Measurements from ENCODE around the gene PRDM16. TPM values are rescaled to one million over a fixed set of nuclear protein-coding genes. Genes with fewer than 3 reads are reported as not detected.

Gene PRDM16
- total RNA-seq, 4 donors from 2014 or later = 5.9 to 41.7 (median 11.2) TPM

GRCh38 chr1:3029481-3029961 is 39.5 kb upstream of the PRDM16 start:
- H3K36me3 ChIP-seq = no peaks in the 10 kb centered on the region
- no peaks in the 10 kb centered on the region for H3K9me3 ChIP-seq
- H3K4me1 ChIP-seq = peaks cover 0 to 10% (median 0%) of the 10 kb centered on the region in 4 donors
- no peak for TF ChIP-seq POLR2A (IDR thresholded peaks at IDR 0.05)
- no peak for TF ChIP-seq CTCF (IDR thresholded peaks at IDR 0.05)
- TF ChIP-seq EP300 (IDR thresholded peaks at IDR 0.05) = no peak
- no peak for DNase-seq (ENCODE audit: low spot score in 2 of 2)
- 82 to 84% methylated on average over 6 to 10 of the region's 11 CpGs for WGBS, 2 donors
- no peak overlapping the region for H3K27ac ChIP-seq
- no peak overlapping the region for H3K4me3 ChIP-seq
- peaks cover 0 to 38% of the 10 kb centered on the region in 2 donors for H3K27me3 ChIP-seq

- H3K4me1 ChIP-seq = peaks cover 0 to 10% (median 0%) of the 10 kb centered on the region in 4 donors
- TF ChIP-seq CTCF (IDR thresholded peaks at IDR 0.05) (no peak), EP300 (IDR thresholded peaks at IDR 0.05) (no peak), POLR2A (IDR thresholded peaks at IDR 0.05) (no peak)
Measured at GRCh38 chr1:3029991-3030662, 38.9 kb upstream of the PRDM16 start.

GRCh38 chr1:3030663-3031381 is 38.2 kb upstream of the PRDM16 start:
- no peak for TF ChIP-seq CTCF (IDR thresholded peaks at IDR 0.05)
- no peak for TF ChIP-seq POLR2A (IDR thresholded peaks at IDR 0.05)
- no peak for TF ChIP-seq EP300 (IDR thresholded peaks at IDR 0.05)
- Histone ChIP-seq H3K27ac (peak overlapping the region in 1 of 4 donors; percentile 30), H3K27me3 (peaks cover 0 to 38% of the 10 kb centered on the region in 2 donors), H3K36me3 (no peaks in the 10 kb centered on the region), H3K4me3 (no peak overlapping the region), H3K9me3 (no peaks in the 10 kb centered on the region), H3K4me1 (peaks cover 0 to 12% (median 0%) of the 10 kb centered on the region in 4 donors)
- 64 to 78% methylated on average over 10 to 18 of the region's 22 CpGs for WGBS, 2 donors
- no peak for DNase-seq (ENCODE audit: low spot score in 2 of 2)

More at GRCh38 chr1:3029991-3030662, 38.9 kb upstream of the PRDM16 start:
- Histone ChIP-seq H3K36me3 (no peaks in the 10 kb centered on the region), H3K4me3 (no peak overlapping the region), H3K27me3 (peaks cover 0 to 38% of the 10 kb centered on the region in 2 donors), H3K9me3 (no peaks in the 10 kb centered on the region), H3K27ac (no peak overlapping the region)
- DNase-seq (ENCODE audit: low spot score in 2 of 2) = no peak
- WGBS, 2 donors = 85 to 90% methylated on average over 20 to 23 of the region's 32 CpGs

GRCh38 chr1:3031401-3032221 is 37.4 kb upstream of the PRDM16 start:
- Histone ChIP-seq H3K36me3 (no peaks in the 10 kb centered on the region), H3K27ac (peak overlapping the region in 1 of 4 donors; percentile 30), H3K4me1 (peaks cover 0 to 12% (median 0%) of the 10 kb centered on the region in 4 donors), H3K4me3 (no peak overlapping the region), H3K9me3 (no peaks in the 10 kb centered on the region), H3K27me3 (peaks cover 0 to 42% of the 10 kb centered on the region in 2 donors)
- WGBS, 2 donors = 55 to 68% methylated on average over 32 to 35 of the region's 35 CpGs
- DNase-seq (ENCODE audit: low spot score in 2 of 2) = peak in 1 of 2 donors; percentile 38
- TF ChIP-seq CTCF (IDR thresholded peaks at IDR 0.05) = no peak
- TF ChIP-seq EP300 (IDR thresholded peaks at IDR 0.05) = no peak
- no peak for TF ChIP-seq POLR2A (IDR thresholded peaks at IDR 0.05)
